ENCODE results near the gene PPP1R3F.

DNA sequence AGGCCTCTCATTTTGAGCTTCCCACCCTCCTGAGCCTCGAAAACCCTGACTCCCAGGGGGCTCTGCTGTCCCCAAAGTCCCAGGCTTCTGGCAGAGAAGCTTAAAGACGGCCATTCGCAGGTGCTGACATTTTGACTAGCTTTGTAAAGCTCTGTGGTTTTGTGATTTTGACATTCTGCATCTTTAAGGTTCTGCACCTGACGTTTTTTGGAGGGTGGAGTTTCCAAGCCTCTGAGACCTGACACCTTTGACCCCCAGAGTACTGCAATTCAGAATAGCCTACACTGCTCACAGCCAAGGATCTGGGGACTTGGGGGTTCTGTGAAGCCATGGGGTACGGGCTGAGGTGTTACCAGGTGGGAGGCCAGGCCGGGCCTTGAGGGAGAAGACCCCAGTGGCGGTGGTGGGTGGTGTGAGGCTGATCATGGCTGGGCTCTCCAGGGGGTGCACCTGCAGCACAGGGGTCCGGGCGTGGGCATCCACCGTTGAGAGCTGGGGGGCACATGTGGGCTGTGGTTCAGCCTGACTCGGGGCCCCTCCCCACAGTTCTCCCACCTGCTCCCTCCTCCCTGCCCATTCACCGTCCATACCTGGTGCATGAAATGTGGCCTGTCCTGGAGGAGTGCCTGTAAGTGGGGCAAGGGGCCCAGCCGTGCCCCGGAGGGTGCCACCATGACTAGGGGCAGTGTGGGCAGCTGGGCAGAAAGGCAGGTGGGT lies 12.4 kb upstream of the PPP1R3F start:
- TF ChIP-seq CTCF (IDR thresholded peaks at IDR 0.05; ENCODE audit: borderline replicate concordance, extremely low read depth, low read length, poor library complexity, severe bottlenecking) (no peak), EZH2 (IDR thresholded peaks at IDR 0.05; ENCODE audit: borderline replicate concordance, low read depth, low read length, severe bottlenecking) (no peak)
